ENCODE measurements around the gene PRELID3B. TPM values are rescaled to one million over a fixed set of nuclear protein-coding genes. Genes with fewer than 3 reads are reported as not detected.
A peak's percentile ranks its signal among the peaks of the same experiment; 100 is the strongest.

The PRELID3B gene
- total RNA-seq, 1 donor from 2014 or later, result 123 TPM

- Mint-ChIP-seq H3K36me3 (ENCODE audit: low read depth) (peaks cover 69% of the 10 kb centered on the region), H3K4me1 (peaks cover 60% of the 10 kb centered on the region), H3K27me3 (no peaks in the 10 kb centered on the region), H3K9me3 (no peaks in the 10 kb centered on the region), H3K27ac (peak overlapping the region; percentile 97), H3K4me3 (peak overlapping the region; percentile 95)
- DNase-seq, result peak; percentile 68
- intact Hi-C loops (cut with micrococcal nuclease), result loop anchor here (1.0 to 5.0 kb wide), 3 partner anchors 24 to 379 kb away; partner anchors contain the start of genes CTSZ and STX16
These were observed 11.5 kb downstream of the PRELID3B start for GRCh38 chr20:59030911-59031563.

GRCh38 chr20:59028812-59029211 is 13.8 kb downstream of the PRELID3B start:
- intact Hi-C loops (cut with micrococcal nuclease), result no loop called here
- Mint-ChIP-seq H3K27me3 (no peaks in the 10 kb centered on the region), H3K36me3 (ENCODE audit: low read depth) (peaks cover 70% of the 10 kb centered on the region), H3K27ac (no peak overlapping the region), H3K4me3 (peak overlapping the region; percentile 66), H3K9me3 (no peaks in the 10 kb centered on the region), H3K4me1 (peaks cover 55% of the 10 kb centered on the region)
- DNase-seq, result no peak

- H3K9me3 Mint-ChIP-seq, result no peaks in the 10 kb centered on the region
- intact Hi-C loops (cut with micrococcal nuclease), result no loop called here
- no peak overlapping the region for H3K27ac Mint-ChIP-seq
- H3K4me1 Mint-ChIP-seq, result peaks cover 52% of the 10 kb centered on the region
- no peak overlapping the region for H3K4me3 Mint-ChIP-seq
- DNase-seq, result no peak
- H3K36me3 Mint-ChIP-seq (ENCODE audit: low read depth), result peaks cover 73% of the 10 kb centered on the region
- H3K27me3 Mint-ChIP-seq, result no peaks in the 10 kb centered on the region
These were observed 14.8 kb downstream of the PRELID3B start for GRCh38 chr20:59027741-59028320.

- H3K27me3 Mint-ChIP-seq, result no peaks in the 10 kb centered on the region
- H3K4me3 Mint-ChIP-seq, result no peak overlapping the region
- H3K9me3 Mint-ChIP-seq, result no peaks in the 10 kb centered on the region
- DNase-seq, result no peak
- intact Hi-C loops (cut with micrococcal nuclease), result no loop called here
- H3K4me1 Mint-ChIP-seq, result peaks cover 50% of the 10 kb centered on the region
- no peak overlapping the region for H3K27ac Mint-ChIP-seq
- H3K36me3 Mint-ChIP-seq (ENCODE audit: low read depth), result peaks cover 78% of the 10 kb centered on the region
These were observed 15.5 kb downstream of the PRELID3B start for GRCh38 chr20:59026904-59027740.

- peaks cover 42% of the 10 kb centered on the region for H3K4me1 Mint-ChIP-seq
- DNase-seq, result no peak
- H3K27ac Mint-ChIP-seq, result peak overlapping the region; percentile 32
- intact Hi-C loops (cut with micrococcal nuclease), result no loop called here
- no peak overlapping the region for H3K4me3 Mint-ChIP-seq
- H3K27me3 Mint-ChIP-seq, result no peaks in the 10 kb centered on the region
- H3K36me3 Mint-ChIP-seq (ENCODE audit: low read depth), result peaks cover 70% of the 10 kb centered on the region
- no peaks in the 10 kb centered on the region for H3K9me3 Mint-ChIP-seq
These were observed 17.1 kb downstream of the PRELID3B start for GRCh38 chr20:59025511-59025910.

- H3K4me1 Mint-ChIP-seq, result peaks cover 38% of the 10 kb centered on the region
- H3K9me3 Mint-ChIP-seq, result no peaks in the 10 kb centered on the region
- H3K4me3 Mint-ChIP-seq, result no peak overlapping the region
- intact Hi-C loops (cut with micrococcal nuclease), result no loop called here
- no peak for DNase-seq
- no peak overlapping the region for H3K27ac Mint-ChIP-seq
- no peaks in the 10 kb centered on the region for H3K27me3 Mint-ChIP-seq
- H3K36me3 Mint-ChIP-seq (ENCODE audit: low read depth), result peaks cover 66% of the 10 kb centered on the region
These were observed 17.5 kb downstream of the PRELID3B start for GRCh38 chr20:59025086-59025485.

GRCh38 chr20:59024111-59024530 is 18.5 kb downstream of the PRELID3B start:
- no peaks in the 10 kb centered on the region for H3K9me3 Mint-ChIP-seq

GRCh38 chr20:59023616-59024015 is 19.0 kb downstream of the PRELID3B start:
- Mint-ChIP-seq H3K36me3 (ENCODE audit: low read depth) (peaks cover 52% of the 10 kb centered on the region), H3K4me3 (no peak overlapping the region), H3K27me3 (no peaks in the 10 kb centered on the region), H3K9me3 (no peaks in the 10 kb centered on the region), H3K27ac (no peak overlapping the region), H3K4me1 (peaks cover 26% of the 10 kb centered on the region)
- intact Hi-C loops (cut with micrococcal nuclease), result no loop called here
- DNase-seq, result no peak

More at GRCh38 chr20:59024111-59024530, 18.5 kb downstream of the PRELID3B start:
- H3K27ac Mint-ChIP-seq, result no peak overlapping the region
- intact Hi-C loops (cut with micrococcal nuclease), result no loop called here
- DNase-seq, result no peak
- peaks cover 57% of the 10 kb centered on the region for H3K36me3 Mint-ChIP-seq (ENCODE audit: low read depth)
- no peak overlapping the region for H3K4me3 Mint-ChIP-seq
- H3K27me3 Mint-ChIP-seq, result no peaks in the 10 kb centered on the region
- H3K4me1 Mint-ChIP-seq, result peaks cover 31% of the 10 kb centered on the region

- DNase-seq, result no peak
- H3K27ac Mint-ChIP-seq, result no peak overlapping the region
These were observed 19.8 kb downstream of the PRELID3B start for GRCh38 chr20:59022754-59023153.

GRCh38 chr20:59020938-59021551 is 21.5 kb downstream of the PRELID3B start:
- no peak overlapping the region for H3K4me3 Mint-ChIP-seq
- no peak for DNase-seq
- no peaks in the 10 kb centered on the region for H3K9me3 Mint-ChIP-seq
- intact Hi-C loops (cut with micrococcal nuclease), result no loop called here
- H3K4me1 Mint-ChIP-seq, result peaks cover 19% of the 10 kb centered on the region
- peaks cover 31% of the 10 kb centered on the region for H3K36me3 Mint-ChIP-seq (ENCODE audit: low read depth)
- no peak overlapping the region for H3K27ac Mint-ChIP-seq
- no peaks in the 10 kb centered on the region for H3K27me3 Mint-ChIP-seq

More at GRCh38 chr20:59022754-59023153, 19.8 kb downstream of the PRELID3B start:
- Mint-ChIP-seq H3K4me1 (peaks cover 20% of the 10 kb centered on the region), H3K36me3 (ENCODE audit: low read depth) (peaks cover 46% of the 10 kb centered on the region), H3K4me3 (no peak overlapping the region), H3K27me3 (no peaks in the 10 kb centered on the region), H3K9me3 (no peaks in the 10 kb centered on the region)
- intact Hi-C loops (cut with micrococcal nuclease), result no loop called here

GRCh38 chr20:59019217-59019616 is 23.4 kb downstream of the PRELID3B start, which contains the start of gene TUBB1:
Gene TUBB1, plus strand, starts transcription at chr20:59019429. Its CDS starts 94 bp downstream, at chr20:59019523.
- no peak for DNase-seq
- Mint-ChIP-seq H3K36me3 (ENCODE audit: low read depth) (peaks cover 17% of the 10 kb centered on the region), H3K4me1 (peaks cover 20% of the 10 kb centered on the region), H3K9me3 (no peaks in the 10 kb centered on the region), H3K4me3 (no peak within 1 kb of the TSS), H3K27ac (no peak within 1 kb of the TSS), H3K27me3 (no peaks in the 10 kb centered on the region)
- intact Hi-C loops (cut with micrococcal nuclease), result no loop called here

- Mint-ChIP-seq H3K36me3 (ENCODE audit: low read depth) (peaks cover 14% of the 10 kb centered on the region), H3K4me3 (no peak overlapping the region), H3K9me3 (no peaks in the 10 kb centered on the region), H3K27me3 (no peaks in the 10 kb centered on the region), H3K4me1 (peaks cover 24% of the 10 kb centered on the region), H3K27ac (no peak overlapping the region)
- intact Hi-C loops (cut with micrococcal nuclease), result no loop called here
- DNase-seq, result no peak
These were observed 23.8 kb downstream of the PRELID3B start for GRCh38 chr20:59018817-59019216.

GRCh38 chr20:59017493-59018231 is 24.9 kb downstream of the PRELID3B start:
- intact Hi-C loops (cut with micrococcal nuclease), result no loop called here
- DNase-seq, result no peak
- peaks cover 32% of the 10 kb centered on the region for H3K4me1 Mint-ChIP-seq
- no peak overlapping the region for H3K4me3 Mint-ChIP-seq
- H3K9me3 Mint-ChIP-seq, result no peaks in the 10 kb centered on the region
- H3K27me3 Mint-ChIP-seq, result no peaks in the 10 kb centered on the region
- H3K27ac Mint-ChIP-seq, result peak overlapping the region; percentile 13
- peaks cover 5% of the 10 kb centered on the region for H3K36me3 Mint-ChIP-seq (ENCODE audit: low read depth)
